Karpas-422 (cell line): ENCODE results near the gene FOLH1. TPM values are rescaled to one million over a fixed set of nuclear protein-coding genes. Genes with fewer than 3 reads are reported as not detected.
"Not testable (repeated sequence)": the region's sequence is repeated elsewhere in the genome, so short reads cannot be mapped to it uniquely, and the experiment has no call there.

ENCODE experiments used
- DNase-seq: peaks from one replicate; pipeline ENCODE4 v3.0.0-alpha.2; 2015
- H2AFZ ChIP-seq: fragments of 200-600 bp; sonication (generic); 2 replicates; pipeline ENCODE4 v1.6.1; 2014; ENCODE audit warnings: antibody characterized with exemption, low read length, mixed read lengths
- H3K27ac ChIP-seq: fragments of 200-600 bp; sonication (generic); 2 replicates; pipeline ENCODE4 v1.5.1; 2014; ENCODE audit warnings: mild to moderate bottlenecking, low read length, moderate library complexity
- H3K27me3 ChIP-seq: fragments of 200-600 bp; sonication (generic); 2 replicates; pipeline ENCODE4 v1.6.1; 2014; ENCODE audit warnings: low read length, mixed read lengths
- H3K36me3 ChIP-seq: fragments of 200-600 bp; sonication (generic); 2 replicates; pipeline ENCODE4 v1.6.1; 2014; ENCODE audit warnings: low read length, mixed read lengths; ENCODE audit not compliant: insufficient read depth
- H3K4me1 ChIP-seq: fragments of 200-600 bp; sonication (generic); 2 replicates; pipeline ENCODE4 v1.6.1; 2014; ENCODE audit warnings: mild to moderate bottlenecking, low read length, mixed read lengths
- H3K4me2 ChIP-seq: fragments of 200-600 bp; sonication (generic); 2 replicates; pipeline ENCODE4 v1.6.1; 2014; ENCODE audit warnings: low read length, low read depth, mild to moderate bottlenecking; ENCODE audit not compliant: poor library complexity, severe bottlenecking
- H3K4me3 ChIP-seq: fragments of 200-600 bp; sonication (generic); 2 replicates; pipeline ENCODE4 v1.5.1; 2014; ENCODE audit warnings: mild to moderate bottlenecking, antibody characterized with exemption, low read length, mixed read lengths
- H3K79me2 ChIP-seq: fragments of 200-600 bp; sonication (generic); 2 replicates; pipeline ENCODE4 v1.6.1; 2014; ENCODE audit warnings: mild to moderate bottlenecking, low read length, mixed read lengths
- H3K9ac ChIP-seq: fragments of 200-600 bp; sonication (generic); 2 replicates; pipeline ENCODE4 v1.6.0; 2014; ENCODE audit warnings: low read length
- H3K9me2 ChIP-seq: fragments of 200-600 bp; sonication (generic), shearing (Covaris generic); replicated peaks from 2 replicates; pipeline ENCODE4 v1.6.0; 2014; ENCODE audit warnings: mild to moderate bottlenecking, low read length, moderate library complexity; ENCODE audit not compliant: insufficient read depth
- H3K9me3 ChIP-seq: fragments of 300-700, 200-600 bp; sonication (generic); 2 replicates; pipeline ENCODE4 v1.6.1; 2014; ENCODE audit warnings: low read length, mixed read lengths
- H4K20me1 ChIP-seq: fragments of 200-600 bp; sonication (generic); 2 replicates; pipeline ENCODE4 v1.6.1; 2014; ENCODE audit warnings: mild to moderate bottlenecking, antibody characterized with exemption, low read length, low read depth; ENCODE audit not compliant: insufficient read depth
- total RNA-seq: library from RNA; depleted of rRNA; stranded (reverse); fragments of >200 nt; shearing (Covaris generic); gene quantifications from 2 replicates; pipeline ENCODE4 v1.2.3, GENCODE V29; 2014; ENCODE audit warnings: low replicate concordance

The FOLH1 gene
- total RNA-seq, 1 experiment from 2014 or later = not detected

DNA sequence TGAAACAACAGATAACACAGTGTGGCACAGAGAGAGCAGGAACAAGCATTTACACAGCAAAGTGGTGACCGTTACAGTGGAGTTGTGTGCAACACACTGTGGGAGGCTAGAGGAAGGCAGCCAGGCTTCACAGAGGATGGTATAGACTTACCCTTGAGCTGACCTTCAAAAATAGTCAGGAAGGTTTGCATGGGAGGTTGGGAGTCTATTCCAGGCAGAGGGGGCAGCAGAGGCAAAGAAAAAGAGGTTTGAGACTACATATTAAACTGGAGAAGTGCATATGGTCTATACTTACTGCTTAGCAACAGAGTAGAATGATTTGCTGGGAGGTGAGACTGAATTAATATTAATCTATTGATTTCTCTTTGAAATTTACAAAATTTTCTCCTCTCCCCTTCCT lies 22.1 kb upstream of the FOLH1 start:
- H4K20me1 ChIP-seq, H3K36me3 ChIP-seq, H3K4me2 ChIP-seq: not testable (repeated sequence)

DNA sequence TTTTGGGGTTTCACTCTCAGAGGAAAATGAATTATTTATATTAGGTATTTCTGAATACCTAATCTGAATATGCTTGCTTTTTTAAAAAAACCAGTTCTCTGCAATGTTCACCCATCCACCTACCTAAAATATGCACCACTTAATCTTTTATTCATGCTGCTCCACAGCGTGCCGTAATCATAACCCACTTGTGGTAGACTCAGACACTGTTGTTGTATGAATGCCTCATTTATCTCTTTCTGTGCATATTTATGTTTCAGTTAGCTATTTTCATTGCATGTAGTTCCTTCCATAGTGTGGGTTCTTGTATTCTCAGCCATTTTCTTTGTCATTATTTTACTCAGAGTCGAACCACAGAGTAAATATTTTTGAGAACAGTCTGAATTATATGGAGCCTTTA lies 21.6 kb upstream of the FOLH1 start:
- H3K9me3 ChIP-seq, H4K20me1 ChIP-seq, H3K79me2 ChIP-seq, H3K4me2 ChIP-seq, H3K27ac ChIP-seq, H3K9ac ChIP-seq, DNase-seq, H3K9me2 ChIP-seq, H3K36me3 ChIP-seq, H2AFZ ChIP-seq, H3K27me3 ChIP-seq, H3K4me1 ChIP-seq, H3K4me3 ChIP-seq: not testable (repeated sequence)

More for the DNA sequence above, 22.1 kb upstream of the FOLH1 start:
- H3K4me1 ChIP-seq, H3K9ac ChIP-seq, H3K4me3 ChIP-seq, H3K9me3 ChIP-seq, H3K79me2 ChIP-seq, H3K9me2 ChIP-seq, H2AFZ ChIP-seq, H3K27me3 ChIP-seq, H3K27ac ChIP-seq: not testable (repeated sequence)
- peak; percentile 52 for DNase-seq

DNA sequence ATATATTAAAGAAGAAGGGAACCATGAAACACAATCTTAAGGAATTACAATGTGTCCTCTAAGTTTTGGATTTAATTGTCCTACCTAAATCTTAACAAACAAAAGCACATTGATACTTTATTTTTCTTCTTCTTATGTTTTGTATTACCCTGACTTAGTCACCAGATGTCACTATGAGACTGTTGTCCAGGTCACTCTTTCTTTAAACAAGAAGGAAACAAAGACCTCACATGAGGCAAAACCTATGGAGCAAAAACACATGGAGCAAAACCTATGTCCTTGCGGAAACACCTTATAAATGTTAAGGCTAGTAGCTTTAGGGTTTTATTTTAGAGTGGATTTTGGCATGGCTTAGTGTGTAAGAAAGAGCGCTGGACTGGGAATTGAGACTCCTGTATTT lies 20.7 kb upstream of the FOLH1 start:
- H3K4me3 ChIP-seq, DNase-seq, H3K79me2 ChIP-seq, H3K9me3 ChIP-seq, H3K9me2 ChIP-seq, H4K20me1 ChIP-seq, H3K36me3 ChIP-seq, H3K27me3 ChIP-seq, H2AFZ ChIP-seq, H3K4me1 ChIP-seq, H3K27ac ChIP-seq, H3K4me2 ChIP-seq, H3K9ac ChIP-seq: not testable (repeated sequence)

DNA sequence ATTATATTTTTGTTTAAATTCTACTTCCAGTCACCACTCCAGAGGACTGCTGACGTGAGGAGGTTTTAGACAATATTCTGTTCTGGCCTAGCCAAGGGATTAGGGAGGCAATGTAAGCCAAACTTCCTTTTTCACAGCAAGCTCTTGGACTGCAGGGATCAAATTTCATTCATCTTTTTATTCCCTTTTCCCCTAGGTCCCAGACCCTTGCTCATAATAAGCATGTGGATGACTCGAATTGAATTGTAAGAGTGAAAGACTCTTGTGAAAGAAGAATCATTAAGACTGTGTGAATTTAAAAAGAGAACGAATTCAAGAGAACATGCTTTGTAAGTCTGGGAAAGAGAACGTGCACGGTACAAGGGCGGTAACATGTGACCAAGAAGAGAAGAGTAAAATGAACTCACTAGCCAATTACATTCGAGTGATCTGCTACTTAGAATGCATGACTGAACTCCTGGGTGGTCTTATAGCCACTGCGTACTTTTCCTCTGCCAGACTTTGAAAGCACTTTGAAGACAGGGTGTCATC lies 16.9 kb upstream of the FOLH1 start:
- H3K4me2 ChIP-seq, H3K27ac ChIP-seq, H3K79me2 ChIP-seq, H3K9me2 ChIP-seq, DNase-seq, H3K9me3 ChIP-seq, H3K4me3 ChIP-seq, H3K27me3 ChIP-seq, H3K36me3 ChIP-seq, H3K4me1 ChIP-seq, H3K9ac ChIP-seq, H2AFZ ChIP-seq, H4K20me1 ChIP-seq: not testable (repeated sequence)

DNA sequence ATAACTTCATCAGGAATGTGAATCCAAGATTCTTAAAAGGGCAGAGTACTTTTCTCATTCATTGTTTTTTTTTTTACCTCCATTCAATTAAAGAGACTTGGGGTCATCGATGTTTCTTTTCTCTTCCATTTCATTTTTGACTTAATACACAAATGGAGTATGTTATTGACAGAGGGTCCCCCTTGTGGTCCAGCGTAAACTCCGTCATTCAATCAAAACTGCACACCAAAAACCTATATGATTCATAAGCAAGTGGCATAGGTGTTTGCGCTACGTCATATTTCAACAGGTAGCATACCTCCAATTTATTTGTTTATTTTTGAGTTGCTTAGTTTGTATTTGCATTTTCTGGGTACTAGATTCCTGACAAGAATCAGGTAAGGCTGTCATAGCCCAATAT lies 12.7 kb upstream of the FOLH1 start:
- no peaks in the 10 kb centered on the region for H3K9me3 ChIP-seq
- H3K79me2 ChIP-seq = no peaks in the 10 kb centered on the region
- no peak for DNase-seq
- no peak overlapping the region for H3K27ac ChIP-seq
- no peaks in the 10 kb centered on the region for H3K36me3 ChIP-seq
- no peak overlapping the region for H2AFZ ChIP-seq
- H4K20me1 ChIP-seq = no peaks in the 10 kb centered on the region
- H3K27me3 ChIP-seq = no peaks in the 10 kb centered on the region
- no peaks in the 10 kb centered on the region for H3K4me1 ChIP-seq
- no peaks in the 10 kb centered on the region for H3K9me2 ChIP-seq
- H3K4me2 ChIP-seq = no peak overlapping the region
- H3K9ac ChIP-seq = no peak overlapping the region
- no peak overlapping the region for H3K4me3 ChIP-seq

DNA sequence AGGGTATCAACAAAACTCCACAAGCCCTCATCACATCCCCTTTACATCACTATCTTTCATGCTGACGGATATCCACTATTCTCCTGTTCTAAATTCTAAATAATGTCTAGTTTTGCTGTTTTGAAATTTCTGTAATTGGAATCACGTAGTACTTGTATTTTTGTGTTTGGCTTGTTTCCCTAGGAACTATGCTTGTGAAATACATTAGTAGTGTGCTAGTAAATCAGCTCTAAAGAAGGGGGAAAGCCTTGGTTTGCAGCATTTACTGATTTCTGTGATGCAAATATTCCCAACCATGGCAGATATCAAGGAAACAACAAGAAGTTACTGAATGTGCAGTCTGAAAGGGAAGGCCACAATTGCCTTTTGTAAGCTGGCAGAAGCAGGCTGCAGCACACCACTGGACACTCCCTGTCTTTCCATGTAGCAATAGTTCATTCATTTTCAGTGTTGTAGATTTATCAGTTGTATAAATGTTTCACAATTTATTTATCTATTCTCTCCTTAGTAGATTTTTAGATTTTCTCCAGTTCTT lies 4.7 kb upstream of the FOLH1 start:
- Histone ChIP-seq H3K27me3 (no peaks in the 10 kb centered on the region), H3K9me2 (no peaks in the 10 kb centered on the region), H3K9ac (no peak overlapping the region), H3K79me2 (no peaks in the 10 kb centered on the region), H4K20me1 (no peaks in the 10 kb centered on the region), H3K36me3 (no peaks in the 10 kb centered on the region), H2AFZ (no peak overlapping the region), H3K4me3 (no peak overlapping the region), H3K9me3 (no peaks in the 10 kb centered on the region), H3K4me1 (no peaks in the 10 kb centered on the region), H3K4me2 (no peak overlapping the region), H3K27ac (no peak overlapping the region)
- no peak for DNase-seq

DNA sequence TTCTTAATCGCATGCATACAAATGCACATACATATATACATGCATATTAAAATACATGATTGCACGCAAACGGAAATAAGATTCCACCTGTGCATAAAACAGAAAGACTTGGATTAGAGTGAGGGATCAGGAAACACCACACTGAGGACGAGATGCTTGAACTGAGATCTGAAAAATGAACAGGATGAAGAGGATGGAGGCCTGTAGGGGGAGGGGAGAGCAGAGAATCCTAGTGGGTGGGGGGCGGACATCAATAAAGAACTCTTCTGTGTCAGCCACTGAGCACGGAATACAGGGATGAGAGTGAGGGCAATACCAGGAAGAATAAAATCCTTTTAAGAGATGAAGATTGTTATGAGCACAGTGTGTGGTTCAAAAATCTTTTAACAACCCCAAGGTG lies 1.4 kb downstream of the FOLH1 start:
- not testable (repeated sequence) for H3K79me2 ChIP-seq, H4K20me1 ChIP-seq, H3K9me2 ChIP-seq, H3K9me3 ChIP-seq, H3K36me3 ChIP-seq, H3K4me3 ChIP-seq, H3K27ac ChIP-seq, DNase-seq, H3K9ac ChIP-seq, H3K4me2 ChIP-seq, H3K4me1 ChIP-seq, H3K27me3 ChIP-seq, H2AFZ ChIP-seq

DNA sequence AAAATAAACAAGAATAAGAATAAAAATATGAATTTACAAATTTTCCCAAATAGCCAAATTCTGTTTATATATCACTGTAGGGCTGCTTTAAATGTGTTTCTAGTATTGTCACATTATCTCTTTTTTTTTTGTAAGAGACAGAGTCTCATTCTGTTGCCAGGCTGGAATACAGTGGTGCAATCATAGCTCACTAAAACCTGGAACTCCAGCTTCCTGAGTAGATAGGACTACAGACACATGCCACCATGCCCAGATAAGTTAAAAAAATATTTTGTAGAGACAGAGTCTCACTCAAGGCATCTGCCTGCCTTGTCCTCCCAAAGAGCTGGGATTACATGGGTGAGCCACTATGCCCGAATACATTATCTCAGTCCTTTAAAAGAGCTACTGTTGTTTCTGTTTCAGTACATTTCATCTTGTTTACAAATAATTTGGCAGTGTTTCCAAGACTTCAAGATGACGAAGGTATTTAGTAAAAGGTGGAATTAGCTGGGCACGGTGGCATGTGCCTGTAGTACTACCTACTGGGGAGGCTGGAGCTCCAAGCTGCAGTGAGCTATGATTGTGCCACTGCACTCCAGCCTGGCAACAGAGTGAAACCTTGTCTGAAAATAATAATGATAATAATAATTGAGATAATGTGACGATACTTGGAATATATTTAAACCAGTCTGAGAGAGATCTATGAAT lies 6.0 kb downstream of the FOLH1 start:
- DNase-seq = no peak
- H3K4me2 ChIP-seq = no peak overlapping the region
- no peaks in the 10 kb centered on the region for H3K9me3 ChIP-seq
- H3K27me3 ChIP-seq = no peaks in the 10 kb centered on the region
- no peaks in the 10 kb centered on the region for H3K36me3 ChIP-seq
- H3K9me2 ChIP-seq = no peaks in the 10 kb centered on the region
- H4K20me1 ChIP-seq = no peaks in the 10 kb centered on the region
- H3K79me2 ChIP-seq = no peaks in the 10 kb centered on the region
- no peak overlapping the region for H2AFZ ChIP-seq
- H3K9ac ChIP-seq = no peak overlapping the region
- H3K27ac ChIP-seq = no peak overlapping the region
- H3K4me1 ChIP-seq = no peaks in the 10 kb centered on the region
- H3K4me3 ChIP-seq = no peak overlapping the region
